GM12891 (cell line): Measurements from ENCODE around the gene CABP1.
A peak's percentile ranks its signal among the peaks of the same experiment; 100 is the strongest.

Source experiments
- PAX5 ChIP-seq: IDR thresholded peaks from 2 replicates; pipeline ENCODE4 v1.6.1; 2011; ENCODE audit warnings: low read length, moderate library complexity, mild to moderate bottlenecking; ENCODE audit not compliant: insufficient read depth, severe bottlenecking
- POLR2A ChIP-seq: IDR thresholded peaks from 2 replicates; pipeline ENCODE4 v1.6.1; 2011; ENCODE audit warnings: low read depth, low read length, control low read depth
- POLR2AphosphoS5 ChIP-seq: IDR thresholded peaks from 2 replicates; pipeline ENCODE4 v1.6.1; 2011; ENCODE audit warnings: low read depth, low read length, control low read depth
- POU2F2 ChIP-seq: IDR thresholded peaks from 2 replicates; pipeline ENCODE4 v1.6.1; 2011; ENCODE audit warnings: low read depth, mild to moderate bottlenecking, control low read depth, low read length, moderate library complexity
- SPI1 ChIP-seq: IDR thresholded peaks from 2 replicates; pipeline ENCODE4 v1.6.1; 2011; ENCODE audit warnings: low read depth, low read length, control low read depth
- TAF1 ChIP-seq: IDR thresholded peaks from 2 replicates; pipeline ENCODE4 v1.6.1; 2011; ENCODE audit warnings: low read depth, low read length, control low read depth

DNA sequence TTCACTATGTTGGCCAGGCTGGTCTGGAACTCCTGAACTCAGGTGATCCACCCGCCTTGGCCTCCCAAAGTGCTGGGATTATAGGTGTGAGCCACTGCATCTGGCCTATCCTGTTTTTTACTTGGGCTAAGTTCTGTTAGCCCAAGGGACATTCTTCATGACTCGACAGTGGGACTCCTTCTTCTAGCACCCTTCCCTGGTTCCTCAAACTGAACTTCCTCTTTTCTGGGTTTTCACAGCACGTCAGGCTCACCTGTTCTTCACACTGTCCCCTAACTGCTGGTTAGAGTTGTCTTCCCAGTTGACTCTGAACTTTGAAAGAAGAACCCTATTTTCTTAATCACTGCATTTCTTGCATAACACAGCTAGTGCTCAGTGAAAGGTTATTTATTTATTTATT, 22.5 kb downstream of the CABP1 start:
- no peak for TF ChIP-seq POLR2AphosphoS5
- TF ChIP-seq PAX5: no peak
- no peak for TF ChIP-seq POLR2A
- no peak for TF ChIP-seq TAF1
- peak; percentile 93 for TF ChIP-seq SPI1
- no peak for TF ChIP-seq POU2F2
